Astrocyte of the hippocampus (primary cell): ENCODE measurements around the gene CLNK.

Source experiments
- DNase-seq: peaks from one replicate; pipeline ENCODE4 v3.0.0; 2011; ENCODE audit warnings: low read depth, low spot score

The CLNK gene

GRCh38 chr4:10701161-10701560, 16.6 kb upstream of the CLNK start:
- DNase-seq: no peak

- DNase-seq: no peak
Measured at GRCh38 chr4:10698172-10698571, 13.6 kb upstream of the CLNK start.

DNA sequence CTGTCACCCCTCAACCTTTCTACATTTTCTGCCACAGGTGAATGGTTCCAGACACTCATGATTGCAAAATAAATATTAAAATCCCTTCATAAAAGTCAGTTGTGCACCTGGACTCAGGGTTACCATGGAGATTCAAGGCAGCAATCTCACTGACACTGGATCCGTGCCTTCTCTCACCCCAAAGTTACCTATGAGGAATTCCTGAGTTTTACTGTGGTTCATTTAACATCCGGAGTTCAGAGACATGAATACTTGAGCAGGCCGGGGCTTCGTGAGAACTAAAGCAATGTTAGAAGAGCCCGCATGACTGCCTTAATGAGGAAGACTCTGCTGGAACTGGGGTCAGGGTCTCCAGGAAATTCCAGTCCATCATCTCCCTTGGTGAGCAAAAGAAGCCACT, 12.5 kb upstream of the CLNK start:
- DNase-seq: no peak

DNA sequence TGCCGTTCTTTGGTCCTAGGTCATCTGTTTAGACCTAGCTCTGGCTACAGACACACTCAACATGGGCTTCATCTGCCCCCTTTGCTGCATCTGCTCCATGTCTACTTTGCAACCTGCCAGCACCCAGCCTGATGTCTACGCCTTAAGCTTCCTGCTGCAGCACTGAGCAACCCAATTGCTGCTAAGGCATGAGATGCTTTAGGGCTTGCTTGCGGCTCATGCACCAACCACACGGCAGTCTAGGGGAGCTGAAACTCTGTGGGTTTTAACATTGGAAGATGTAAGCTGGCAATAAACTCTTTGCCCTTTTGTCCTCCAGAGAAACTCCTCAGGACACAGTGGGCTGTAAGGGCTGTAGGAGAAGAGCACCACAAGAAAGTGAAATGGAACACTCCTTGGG, 11.7 kb upstream of the CLNK start:
- DNase-seq: no peak

- DNase-seq: no peak
Measured at GRCh38 chr4:10694828-10695209, 10.3 kb upstream of the CLNK start.

DNA sequence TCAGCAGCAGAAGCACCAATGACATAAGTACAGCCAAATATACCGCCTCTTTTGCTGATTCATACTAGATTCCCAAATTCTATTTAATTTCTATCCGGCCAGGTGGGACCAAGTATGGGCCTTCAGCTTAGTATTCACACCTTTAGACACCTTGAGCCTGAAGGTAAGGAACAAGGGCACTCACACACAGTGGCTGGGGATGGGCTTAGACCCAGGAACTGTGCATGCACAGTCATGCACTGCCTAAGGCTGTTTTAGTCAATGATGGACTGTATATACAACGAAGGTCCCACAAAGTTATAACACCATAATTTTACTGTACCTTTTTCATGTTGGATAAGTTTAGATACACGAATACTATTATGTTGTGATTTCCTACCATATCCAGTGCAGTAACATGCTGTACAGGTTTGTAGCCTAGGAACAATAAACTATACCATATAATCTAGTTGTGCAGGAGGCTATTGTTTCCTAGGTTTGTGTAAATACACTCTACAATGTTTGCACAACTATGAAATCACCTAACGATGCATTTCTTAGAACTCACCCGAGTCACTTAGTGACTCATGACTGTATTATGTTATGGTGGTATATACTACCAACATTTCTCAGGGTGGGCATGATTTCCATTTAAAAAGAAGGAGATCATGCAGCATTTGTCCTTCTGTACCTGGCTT, 9.7 kb upstream of the CLNK start:
- DNase-seq: no peak

DNA sequence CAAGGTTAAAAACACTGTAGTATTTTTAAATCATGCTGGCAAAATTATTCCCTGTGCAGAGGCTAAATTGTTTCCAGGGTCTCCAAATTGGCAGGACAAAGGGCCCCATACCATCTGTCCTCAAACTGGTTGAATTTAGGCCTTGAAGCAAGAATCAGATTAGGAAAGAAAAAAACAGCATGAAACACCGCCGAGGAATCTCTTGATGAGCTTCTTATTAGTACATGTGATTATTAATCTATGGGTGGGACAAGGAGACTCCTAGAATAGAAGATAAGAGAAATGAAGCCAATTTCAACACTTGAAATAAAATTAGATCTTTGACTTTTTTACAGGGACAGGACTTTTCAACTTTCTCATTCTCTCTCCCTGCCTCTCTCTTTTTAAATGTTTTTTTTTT, 7.1 kb upstream of the CLNK start:
- no peak for DNase-seq

GRCh38 chr4:10690185-10690907, 5.8 kb upstream of the CLNK start:
- DNase-seq: no peak

DNA sequence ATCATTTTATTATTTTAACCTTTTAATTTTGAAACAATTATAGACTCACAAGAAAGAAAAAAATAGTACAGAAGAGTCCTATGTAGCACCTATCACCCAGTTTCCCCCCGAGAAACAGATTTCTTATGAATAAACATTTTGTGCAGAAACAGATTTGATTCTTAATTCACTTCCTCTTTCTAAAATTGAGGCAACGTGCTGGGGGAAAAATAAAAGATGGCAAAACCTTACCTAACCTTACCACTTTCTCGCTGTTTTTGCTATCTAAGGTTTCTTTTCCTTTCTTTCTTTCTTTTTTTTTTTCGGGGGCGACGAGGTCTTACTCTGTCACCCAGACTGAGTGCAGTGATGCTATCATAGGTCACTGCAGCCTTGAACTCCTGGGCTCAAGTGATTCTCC, 4.3 kb upstream of the CLNK start:
- DNase-seq: no peak

- DNase-seq: no peak
Measured at GRCh38 chr4:10688022-10688421, 3.5 kb upstream of the CLNK start.

- DNase-seq: no peak
Measured at GRCh38 chr4:10687526-10687925, 3.0 kb upstream of the CLNK start.

GRCh38 chr4:10682397-10682796, 2.2 kb downstream of the CLNK start:
- DNase-seq: no peak

- DNase-seq: no peak
Measured at GRCh38 chr4:10677796-10678497, 6.6 kb downstream of the CLNK start.

GRCh38 chr4:10673817-10674369, 10.7 kb downstream of the CLNK start:
- no peak for DNase-seq

- no peak for DNase-seq
Measured at GRCh38 chr4:10672379-10672778, 12.2 kb downstream of the CLNK start.

DNA sequence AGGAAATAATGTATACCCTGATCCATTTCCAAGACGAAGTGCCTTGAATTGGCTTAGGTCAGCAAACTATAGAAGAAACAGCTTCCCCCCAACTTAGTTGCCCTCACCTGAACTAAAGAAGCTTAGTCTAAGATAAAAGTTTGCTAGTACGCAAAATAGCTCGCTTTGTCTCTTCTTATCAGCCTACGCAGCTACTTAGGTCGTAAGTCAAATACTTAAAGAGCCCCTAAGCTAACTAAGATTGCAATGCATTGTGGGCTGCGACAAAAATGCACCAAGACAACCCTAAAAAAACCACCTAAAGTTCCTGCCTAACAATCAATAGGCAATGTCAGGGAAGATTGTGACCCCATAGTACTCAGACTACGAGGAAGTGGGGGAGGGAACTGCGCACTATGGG, 12.8 kb downstream of the CLNK start:
- no peak for DNase-seq

GRCh38 chr4:10671366-10671765, 13.2 kb downstream of the CLNK start:
- no peak for DNase-seq

- no peak for DNase-seq
Measured at GRCh38 chr4:10670321-10670720, 14.2 kb downstream of the CLNK start.

GRCh38 chr4:10667701-10668326, 16.8 kb downstream of the CLNK start:
- DNase-seq: no peak

- no peak for DNase-seq
Measured at GRCh38 chr4:10666616-10667015, 18.0 kb downstream of the CLNK start.

DNA sequence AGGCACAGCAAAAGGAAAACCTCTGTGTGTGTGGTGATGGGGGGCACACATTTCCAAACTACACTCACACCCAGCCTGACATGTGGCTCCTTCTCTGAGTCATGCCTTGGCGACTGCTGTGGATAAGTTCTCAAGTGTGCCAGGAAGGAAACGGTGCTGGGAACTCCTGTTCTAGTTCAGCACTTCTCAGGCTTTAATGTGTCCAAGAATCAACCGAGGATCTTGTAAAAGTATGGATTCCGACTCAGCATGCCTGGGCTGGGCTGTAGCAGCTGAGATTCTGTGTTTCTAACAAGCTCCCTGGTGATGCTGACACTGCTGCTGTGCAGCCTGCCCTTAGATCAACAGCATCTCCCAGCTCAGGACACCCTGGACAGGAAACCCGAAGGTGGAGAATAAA, 20.2 kb downstream of the CLNK start:
- DNase-seq: peak; percentile 86

- DNase-seq: no peak
Measured at GRCh38 chr4:10662937-10663336, 21.6 kb downstream of the CLNK start.
